GM19452 (cell line): ENCODE measurements around the gene HSPA8.

Experiments used
- ATAC-seq: cut with Tn5 transposase; IDR thresholded peaks from one replicate; pipeline ENCODE4 v1.9.1; 2021; ENCODE audit not compliant: unreplicated experiment

The HSPA8 gene

GRCh38 chr11:123051146-123051545 lies 10.8 kb downstream of the HSPA8 start:
- no peak for ATAC-seq

- ATAC-seq, result no peak
Observed at GRCh38 chr11:123047947-123048293, 14.0 kb downstream of the HSPA8 start.

GRCh38 chr11:123047266-123047946 lies 14.5 kb downstream of the HSPA8 start:
- no peak for ATAC-seq

- ATAC-seq, result no peak
Observed at GRCh38 chr11:123046473-123047259, 15.3 kb downstream of the HSPA8 start.

GRCh38 chr11:123045101-123045500 lies 16.8 kb downstream of the HSPA8 start:
- no peak for ATAC-seq

- no peak for ATAC-seq
Observed at GRCh38 chr11:123041185-123041584, 20.8 kb downstream of the HSPA8 start.

- no peak for ATAC-seq
Observed at GRCh38 chr11:123040111-123040432, 21.9 kb downstream of the HSPA8 start.

GRCh38 chr11:123035831-123036230 lies 26.1 kb downstream of the HSPA8 start:
- ATAC-seq, result no peak

GRCh38 chr11:123034597-123034996 lies 27.3 kb downstream of the HSPA8 start:
- no peak for ATAC-seq

GRCh38 chr11:123033895-123034294 lies 28.0 kb downstream of the HSPA8 start:
- ATAC-seq, result no peak

- no peak for ATAC-seq
Observed at GRCh38 chr11:123030517-123030916, 31.4 kb downstream of the HSPA8 start.

GRCh38 chr11:123020968-123021367 lies 41.0 kb downstream of the HSPA8 start:
- no peak for ATAC-seq

- no peak for ATAC-seq
Observed at GRCh38 chr11:123018702-123019101, 43.2 kb downstream of the HSPA8 start.

- no peak for ATAC-seq
Observed at GRCh38 chr11:123011510-123011909, 50.4 kb downstream of the HSPA8 start.
